Upper lobe of left lung (tissue), 6 donors: ENCODE measurements around the gene LRTM2. TPM values are rescaled to one million over a fixed set of nuclear protein-coding genes. Genes with fewer than 3 reads are reported as not detected.

Experiments used
- ATAC-seq, 2 donors: fragments of 200-7000 bp; cut with Tn5 transposase; one replicate each; pipeline ENCODE4 v1.9.1; 2022; ENCODE audit warnings: mild to moderate bottlenecking in 2 of 2, moderate library complexity in 2 of 2; ENCODE audit not compliant: low FRiP score in 2 of 2
- DNase-seq, 2 donors: peaks; one replicate each; pipeline ENCODE4 v3.0.0-alpha.2; 2019 to 2020
- H3K27ac ChIP-seq, 4 donors: fragments of 200-600 bp; sonication (generic); one replicate each; pipeline ENCODE4 v1.5.1; 2016 to 2019
- H3K27me3 ChIP-seq, 4 donors: fragments of 200-600 bp; sonication (generic); one replicate each; pipeline ENCODE4 v1.5.1; 2017 to 2019
- H3K36me3 ChIP-seq, 4 donors: fragments of 200-600 bp; sonication (generic); one replicate each; pipeline ENCODE4 v1.5.1; 2016 to 2019
- H3K4me1 ChIP-seq, 4 donors: fragments of 200-600 bp; sonication (generic); one replicate each; pipeline ENCODE4 v1.5.1; 2018 to 2019
- H3K4me3 ChIP-seq, 4 donors: fragments of 200-600 bp; sonication (generic); one replicate each; pipeline ENCODE4 v1.5.1; 2017 to 2019; ENCODE audit warnings: mild to moderate bottlenecking in 2 of 4, moderate library complexity in 1 of 4
- H3K9me3 ChIP-seq, 4 donors: fragments of 200-600 bp; sonication (generic); one replicate each; pipeline ENCODE4 v1.5.1; 2018 to 2019
- CTCF ChIP-seq, 6 experiments: fragments of 450-650 bp in 4 of 6; fragments of 200-600 bp in 2 of 6; sonication (generic) in 2 of 6; IDR thresholded peaks; one replicate each; pipeline ENCODE4 v1.5.1; 2016 to 2019; ENCODE audit warnings: antibody characterized with exemption in 6 of 6
- EP300 ChIP-seq, 4 donors: sonication (generic); formaldehyde crosslinking; IDR thresholded peaks; one replicate each; pipeline ENCODE4 v1.5.1; 2017; ENCODE audit warnings: antibody characterized with exemption in 4 of 4, control low read depth in 2 of 4
- POLR2A ChIP-seq, 4 donors: fragments of 450-650 bp; IDR thresholded peaks; one replicate each; pipeline ENCODE4 v1.5.1; 2016 to 2017; ENCODE audit warnings: antibody characterized with exemption in 4 of 4, mild to moderate bottlenecking in 2 of 4
- POLR2AphosphoS5 ChIP-seq, 2 donors: sonication (generic); formaldehyde crosslinking; IDR thresholded peaks; one replicate each; pipeline ENCODE4 v1.5.1; 2017; ENCODE audit warnings: antibody characterized with exemption in 2 of 2
- WGBS, 2 donors: methylation state at CpG; one replicate each; pipeline ENCODE4 v1.1.5; 2017 to 2018; 5-methylcytosine and 5-hydroxymethylcytosine counted together
- total RNA-seq, 6 donors: library from RNA; depleted of rRNA in 4 of 6; stranded (reverse); fragments of >200 nt in 4 of 6; gene quantifications; one replicate each; pipeline versions ENCODE4 v1.1.0 to v1.2.1, GENCODE V29; 2016 to 2021
- donor health status: DM: no; HTN: no; CAD: no; lungs with moderate emphysema.
- donor health status: DM: no; HTN: yes; CAD: no; lungs with severe emphysema.

Gene LRTM2
- total RNA-seq, 6 donors from 2014 or later: not detected

- TF ChIP-seq POLR2A (IDR thresholded peaks at IDR 0.05) (no peak), CTCF (IDR thresholded peaks at IDR 0.05) (no peak), EP300 (IDR thresholded peaks at IDR 0.05) (no peak), POLR2AphosphoS5 (IDR thresholded peaks at IDR 0.05) (no peak)
- Histone ChIP-seq H3K9me3 (no peaks in the 10 kb centered on the region), H3K27me3 (no peaks in the 10 kb centered on the region), H3K27ac (peak overlapping the region in 2 of 4 donors; percentile 79 to 83), H3K36me3 (no peaks in the 10 kb centered on the region), H3K4me1 (peaks cover 0 to 16% (median 2%) of the 10 kb centered on the region in 4 donors), H3K4me3 (no peak overlapping the region)
- DNase-seq: no peak
- WGBS, 2 donors: 84 to 85% methylated on average over 7 to 10 of the region's 10 CpGs
- no peak for ATAC-seq
Observed at GRCh38 chr12:1810931-1811280, 9.5 kb upstream of the LRTM2 start.

DNA sequence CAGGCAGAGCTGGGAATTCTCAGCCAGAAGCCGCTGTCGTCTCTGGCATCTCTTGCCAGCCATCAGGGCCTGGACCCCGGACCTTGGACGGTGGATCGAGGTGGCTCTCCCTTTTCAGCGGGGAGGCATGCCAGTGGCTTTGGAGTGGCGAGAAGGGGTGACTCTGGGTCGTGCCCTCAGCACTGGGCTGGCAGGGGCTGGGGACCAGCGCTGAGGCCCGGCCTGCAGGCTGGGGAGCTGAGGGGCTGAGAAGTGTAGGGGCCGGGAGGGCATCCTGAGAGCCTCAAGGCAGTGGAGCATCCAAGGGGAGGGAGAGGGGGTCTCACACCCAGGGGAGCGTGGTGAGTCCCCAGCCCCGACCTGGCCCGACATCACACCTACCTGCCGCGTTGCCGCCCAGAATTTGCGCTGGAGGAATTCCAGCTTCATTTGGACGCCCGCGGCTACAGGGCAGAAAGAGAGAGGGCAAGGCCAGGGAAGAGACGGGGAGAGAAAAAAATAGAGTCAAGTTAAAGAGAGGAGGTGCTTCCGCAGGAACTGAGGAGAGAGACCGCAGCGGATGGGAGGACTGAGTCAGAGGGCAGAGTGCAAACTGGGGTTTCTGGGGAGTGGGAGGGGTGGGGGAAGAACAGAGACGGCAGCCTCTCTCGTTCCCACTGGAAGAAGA, 9.0 kb upstream of the LRTM2 start:
- H3K4me3 ChIP-seq: peak overlapping the region in 1 of 4 donors; percentile 21
- WGBS, 2 donors: 62 to 66% methylated on average over 21 to 27 of the region's 27 CpGs

DNA sequence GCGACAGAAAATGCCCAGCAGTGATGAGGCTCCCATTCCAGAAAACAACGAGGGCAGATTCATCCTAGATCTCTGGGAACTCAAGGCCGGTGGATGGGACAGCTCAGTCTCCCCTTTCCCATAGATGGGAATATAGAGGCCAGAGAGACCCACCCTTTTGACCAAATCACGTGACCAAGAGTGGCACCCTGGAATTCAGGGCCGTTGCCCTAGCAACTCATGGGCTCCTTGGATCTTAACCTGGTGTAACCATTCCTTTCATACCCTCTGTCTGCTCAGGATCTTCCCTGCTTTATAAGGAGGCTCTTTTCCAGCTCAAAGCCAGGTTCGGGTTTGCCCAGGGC, 8.4 kb upstream of the LRTM2 start:
- 61 to 75% methylated on average over 6 of the region's 6 CpGs for WGBS, 2 donors
- Histone ChIP-seq H3K4me1 (peaks cover 0 to 16% (median 2%) of the 10 kb centered on the region in 4 donors), H3K27me3 (no peaks in the 10 kb centered on the region), H3K4me3 (no peak overlapping the region), H3K36me3 (no peaks in the 10 kb centered on the region), H3K27ac (peak overlapping the region; percentile 71 to 83 (median 77)), H3K9me3 (no peaks in the 10 kb centered on the region)
- no peak for ATAC-seq
- no peak for TF ChIP-seq POLR2AphosphoS5 (IDR thresholded peaks at IDR 0.05)
- TF ChIP-seq CTCF (IDR thresholded peaks at IDR 0.05): no peak
- TF ChIP-seq POLR2A (IDR thresholded peaks at IDR 0.05): no peak
- no peak for TF ChIP-seq EP300 (IDR thresholded peaks at IDR 0.05)
- no peak for DNase-seq

More for the DNA sequence above, 9.0 kb upstream of the LRTM2 start:
- TF ChIP-seq POLR2A (IDR thresholded peaks at IDR 0.05) (peak in 1 of 4 donors; percentile 8), POLR2AphosphoS5 (IDR thresholded peaks at IDR 0.05) (no peak)
- peak in 1 of 2 donors; percentile 61 for ATAC-seq
- DNase-seq: peak in 1 of 2 donors; percentile 51
- peak overlapping the region; percentile 71 to 83 (median 77) for H3K27ac ChIP-seq
- no peaks in the 10 kb centered on the region for H3K9me3 ChIP-seq
- no peaks in the 10 kb centered on the region for H3K36me3 ChIP-seq
- peaks cover 0 to 16% (median 2%) of the 10 kb centered on the region in 4 donors for H3K4me1 ChIP-seq
- H3K27me3 ChIP-seq: no peaks in the 10 kb centered on the region

DNA sequence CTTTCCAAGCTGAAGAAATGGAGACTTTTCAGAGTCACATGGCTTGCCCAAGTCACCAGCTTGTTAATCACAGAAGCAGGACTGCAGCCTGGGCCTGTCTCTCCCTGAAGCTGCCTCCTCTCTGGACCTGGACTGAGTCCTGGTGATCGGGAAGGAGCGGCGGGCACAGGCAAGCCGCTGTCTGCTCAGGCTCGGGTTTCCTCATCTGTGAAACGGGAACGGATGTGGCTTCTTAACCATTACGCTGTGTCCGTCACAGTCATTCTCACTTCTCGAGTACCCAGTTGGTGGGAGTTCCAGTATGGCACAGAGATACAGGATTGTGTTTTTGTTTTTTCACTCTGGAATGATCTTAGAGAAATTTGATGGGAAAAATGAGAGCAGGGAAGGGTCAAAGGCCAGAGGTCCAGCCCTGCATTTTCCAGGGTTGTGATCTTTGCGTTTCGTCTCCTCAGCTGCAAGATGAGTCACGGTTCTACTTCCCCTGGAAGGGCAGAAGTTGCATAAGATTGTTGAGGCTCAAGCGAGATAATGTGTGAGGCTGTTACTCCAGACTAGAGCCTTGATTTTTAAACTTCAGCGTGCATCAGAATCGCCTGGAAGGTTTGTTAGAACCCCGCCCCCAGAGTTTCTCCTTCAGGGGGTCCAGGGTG, 7.6 kb upstream of the LRTM2 start:
- H3K27me3 ChIP-seq: no peaks in the 10 kb centered on the region
- 59 to 60% methylated on average over 11 to 17 of the region's 17 CpGs for WGBS, 2 donors
- ATAC-seq: peak; percentile 49 to 76

More for the DNA sequence above, 7.6 kb upstream of the LRTM2 start:
- peak; percentile 56 to 65 for TF ChIP-seq POLR2AphosphoS5 (IDR thresholded peaks at IDR 0.05)
- TF ChIP-seq POLR2A (IDR thresholded peaks at IDR 0.05): peak in 1 of 4 donors; percentile 61
- no peak for TF ChIP-seq EP300 (IDR thresholded peaks at IDR 0.05)
- no peak for TF ChIP-seq CTCF (IDR thresholded peaks at IDR 0.05)
- Histone ChIP-seq H3K36me3 (no peaks in the 10 kb centered on the region), H3K4me3 (no peak overlapping the region), H3K4me1 (peaks cover 0 to 16% (median 2%) of the 10 kb centered on the region in 4 donors), H3K27ac (peak overlapping the region; percentile 71 to 83 (median 77)), H3K9me3 (no peaks in the 10 kb centered on the region)
- DNase-seq: peak in 1 of 2 donors; percentile 74
